Vagina (tissue), 2 donors: ENCODE results near the gene DOCK4.

ENCODE experiments used
- POLR2A ChIP-seq, 2 donors: fragments of 450-650 bp; IDR thresholded peaks; one replicate each; pipeline ENCODE4 v1.6.1; 2017; ENCODE audit warnings: antibody characterized with exemption in 2 of 2, mild to moderate bottlenecking in 2 of 2, moderate library complexity in 2 of 2
- POLR2AphosphoS5 ChIP-seq, 2 donors: sonication (generic); formaldehyde crosslinking; IDR thresholded peaks; one replicate each; pipeline ENCODE4 v1.9.0; 2017; ENCODE audit warnings: antibody characterized with exemption in 2 of 2, mild to moderate bottlenecking in 2 of 2, low read depth in 1 of 2; ENCODE audit not compliant: insufficient read depth in 1 of 2
- TF ChIP-seq, protein P1 (sequence below), 3 experiments: fragments of 450-650 bp in 2 of 3; fragments of 200-600 bp in 1 of 3; sonication (generic) in 1 of 3; IDR thresholded peaks; one replicate each; pipeline ENCODE4 v1.5.1; 2017 to 2019; ENCODE audit warnings: antibody characterized with exemption in 3 of 3, mild to moderate bottlenecking in 2 of 3, moderate library complexity in 2 of 3

GRCh38 chr7:112252691-112253090, 46.5 kb upstream of the DOCK4 start:
- no peak for TF ChIP-seq POLR2A (IDR thresholded peaks at IDR 0.05)
- TF ChIP-seq, protein P1, sequence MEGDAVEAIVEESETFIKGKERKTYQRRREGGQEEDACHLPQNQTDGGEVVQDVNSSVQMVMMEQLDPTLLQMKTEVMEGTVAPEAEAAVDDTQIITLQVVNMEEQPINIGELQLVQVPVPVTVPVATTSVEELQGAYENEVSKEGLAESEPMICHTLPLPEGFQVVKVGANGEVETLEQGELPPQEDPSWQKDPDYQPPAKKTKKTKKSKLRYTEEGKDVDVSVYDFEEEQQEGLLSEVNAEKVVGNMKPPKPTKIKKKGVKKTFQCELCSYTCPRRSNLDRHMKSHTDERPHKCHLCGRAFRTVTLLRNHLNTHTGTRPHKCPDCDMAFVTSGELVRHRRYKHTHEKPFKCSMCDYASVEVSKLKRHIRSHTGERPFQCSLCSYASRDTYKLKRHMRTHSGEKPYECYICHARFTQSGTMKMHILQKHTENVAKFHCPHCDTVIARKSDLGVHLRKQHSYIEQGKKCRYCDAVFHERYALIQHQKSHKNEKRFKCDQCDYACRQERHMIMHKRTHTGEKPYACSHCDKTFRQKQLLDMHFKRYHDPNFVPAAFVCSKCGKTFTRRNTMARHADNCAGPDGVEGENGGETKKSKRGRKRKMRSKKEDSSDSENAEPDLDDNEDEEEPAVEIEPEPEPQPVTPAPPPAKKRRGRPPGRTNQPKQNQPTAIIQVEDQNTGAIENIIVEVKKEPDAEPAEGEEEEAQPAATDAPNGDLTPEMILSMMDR (IDR thresholded peaks at IDR 0.05) = no peak
- no peak for TF ChIP-seq POLR2AphosphoS5 (IDR thresholded peaks at IDR 0.05; ENCODE audit: insufficient read depth in 1 of 2, low read depth in 1 of 2)
